ENCODE measurements around the gene PVALB.
"Not testable (repeated sequence)": the region's sequence is repeated elsewhere in the genome, so short reads cannot be mapped to it uniquely, and the experiment has no call there.

The PVALB gene

GRCh38 chr22:36756746-36757655 is 59.8 kb downstream of the PVALB start:
- no peak for DNase-seq (ENCODE audit: low spot score)

- DNase-seq (ENCODE audit: low spot score), result no peak
Observed at GRCh38 chr22:36756031-36756430, 60.8 kb downstream of the PVALB start.

- no peak for DNase-seq (ENCODE audit: low spot score)
Observed at GRCh38 chr22:36755316-36755715, 61.5 kb downstream of the PVALB start.

- not testable (repeated sequence) for DNase-seq (ENCODE audit: low spot score)
Observed at GRCh38 chr22:36754881-36755280, 62.0 kb downstream of the PVALB start.

GRCh38 chr22:36753916-36754315 is 62.9 kb downstream of the PVALB start:
- no peak for DNase-seq (ENCODE audit: low spot score)

GRCh38 chr22:36753120-36753802 is 63.6 kb downstream of the PVALB start:
- DNase-seq (ENCODE audit: low spot score), result no peak

Data from putamen (tissue), 1 donor.